H1 (cell line): ENCODE measurements around the gene CCDC9B. TPM values are rescaled to one million over a fixed set of nuclear protein-coding genes. Genes with fewer than 3 reads are reported as not detected.
A peak's percentile ranks its signal among the peaks of the same experiment; 100 is the strongest.

Experiments used
- CBX5 ChIP-seq: fragments of 300-800, 300-1000 bp; sonication (generic); IDR thresholded peaks from 2 replicates; pipeline ENCODE4 v1.7.1; 2016; ENCODE audit warnings: antibody characterized with exemption, low read length, low read depth
- FOSL1 ChIP-seq: IDR thresholded peaks from 2 replicates; pipeline ENCODE4 v1.6.1; 2011; ENCODE audit warnings: mild to moderate bottlenecking, low read depth, low read length, moderate library complexity; ENCODE audit not compliant: insufficient read depth
- TAF1 ChIP-seq: IDR thresholded peaks from 2 replicates; pipeline ENCODE4 v1.6.1; 2011; ENCODE audit warnings: mild to moderate bottlenecking, low read depth, low read length
- TEAD4 ChIP-seq: IDR thresholded peaks from 2 replicates; pipeline ENCODE4 v1.6.1; 2012; ENCODE audit warnings: low read depth, low read length, inconsistent platforms, mixed read lengths
- polyA plus RNA-seq, 7 experiments: library from polyadenylated mRNA; depleted of rRNA in 3 of 7; stranded (reverse) in 5 of 7; unstranded in 2 of 7; fragments of >200 nt in 5 of 7; fragments of 200-250 nt in 2 of 7; gene quantifications; 1 replicate in 5 of 7; 2 replicates in 1 of 7; 4 replicates in 1 of 7; pipeline versions ENCODE4 v1.2.1 to v1.2.3, GENCODE V29; 2011 to 2013; ENCODE audit warnings: missing spikeins in 2 of 7, mixed read lengths in 2 of 7
- total RNA-seq: library from RNA; stranded (reverse); fragmentation: NEBNext Ultra II Directional; extraction: Animal tissue kit (Norgen Biotek cat#: 25700); gene quantifications from 2 replicates; pipeline ENCODE4 v1.2.1, GENCODE V29; 2021

CCDC9B gene
- total and polyA plus RNA-seq, 2 of the 8 experiments (the other 6 are each of a cell fraction or from before 2014, with no cell fraction given), result 0.45 to 0.78 TPM

DNA sequence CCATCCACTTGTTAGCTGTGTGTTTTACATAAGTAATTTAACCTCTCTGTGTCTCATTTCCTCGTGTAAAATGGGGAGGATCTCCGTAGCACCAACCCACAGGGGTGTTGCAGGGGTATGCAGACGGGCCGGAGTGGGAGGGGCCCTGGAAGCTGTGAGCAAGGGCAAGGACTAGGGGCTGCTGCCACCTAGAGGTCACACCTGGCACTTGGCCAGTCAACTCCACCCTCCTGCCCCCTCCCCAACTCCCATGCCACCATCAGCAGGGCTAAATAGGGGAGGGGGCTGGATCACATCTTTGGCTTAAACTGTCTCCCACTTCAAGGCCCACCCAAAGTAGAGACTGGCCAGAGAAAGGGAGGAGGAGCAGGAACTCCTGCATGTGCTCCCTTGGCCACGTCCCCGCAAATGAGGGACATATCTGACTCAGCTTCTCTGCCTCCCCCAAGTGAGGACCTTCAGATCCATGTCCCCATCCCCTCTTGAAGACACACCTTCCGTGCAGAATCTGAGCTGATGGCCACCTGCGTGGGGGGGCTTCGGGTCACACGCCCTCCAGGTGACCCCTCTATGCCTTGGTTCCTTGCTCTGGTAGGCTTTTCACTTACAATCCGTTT, 2.6 kb downstream of the CCDC9B start (continued):
- TF ChIP-seq CBX5, result no peak
- peak; percentile 47; the same call in 1 of the 2 replicates for TF ChIP-seq TEAD4
- TF ChIP-seq TAF1, result 0 out of 2 replicates have a peak, but pooled peaks have one; percentile 11
- TF ChIP-seq FOSL1, result no peak
